GM21390 (cell line): ENCODE results near the gene TSHZ2.
A peak's percentile ranks its signal among the peaks of the same experiment; 100 is the strongest.

Source experiments
- ATAC-seq: cut with Tn5 transposase; IDR thresholded peaks from one replicate; pipeline ENCODE4 v1.9.1; 2021; ENCODE audit not compliant: unreplicated experiment

The TSHZ2 gene

DNA sequence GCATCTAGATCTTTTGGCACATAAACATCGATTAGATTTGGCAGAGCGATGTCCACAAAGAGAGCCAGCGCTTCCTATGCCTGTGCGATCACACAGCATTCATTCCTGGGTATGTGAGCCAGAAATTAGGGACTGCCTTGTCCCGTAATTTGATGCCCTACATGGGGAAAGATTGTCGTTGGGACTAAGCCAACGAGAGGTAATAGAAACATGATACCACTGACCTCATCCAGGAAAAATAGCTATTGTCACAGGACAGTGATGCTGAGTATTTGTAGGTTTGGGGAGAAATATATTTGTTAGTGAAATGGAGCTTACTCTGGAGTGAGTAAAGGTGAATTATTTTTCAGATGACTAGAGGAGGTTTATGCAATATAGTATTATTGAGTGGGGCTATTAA is 154.0 kb downstream of the TSHZ2 start:
- ATAC-seq = no peak

DNA sequence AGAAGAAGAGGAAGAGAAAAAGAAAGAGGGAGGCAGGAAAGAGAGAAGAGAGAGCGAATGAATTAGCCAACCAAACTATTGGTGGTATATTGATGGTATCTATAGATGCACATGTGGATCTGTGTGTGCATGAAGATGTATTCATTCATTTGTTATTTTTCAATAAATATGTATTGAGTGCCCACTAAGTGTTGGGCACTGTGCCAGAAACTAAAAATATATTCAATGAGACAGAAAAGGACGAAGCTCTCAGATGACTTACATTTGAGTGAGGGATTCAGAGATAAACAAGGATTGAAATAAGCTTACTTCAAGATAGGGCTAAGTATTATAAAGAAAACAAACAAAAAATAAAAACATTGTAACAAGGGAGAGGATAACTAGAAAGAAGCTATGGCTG is 154.9 kb downstream of the TSHZ2 start:
- ATAC-seq = no peak

DNA sequence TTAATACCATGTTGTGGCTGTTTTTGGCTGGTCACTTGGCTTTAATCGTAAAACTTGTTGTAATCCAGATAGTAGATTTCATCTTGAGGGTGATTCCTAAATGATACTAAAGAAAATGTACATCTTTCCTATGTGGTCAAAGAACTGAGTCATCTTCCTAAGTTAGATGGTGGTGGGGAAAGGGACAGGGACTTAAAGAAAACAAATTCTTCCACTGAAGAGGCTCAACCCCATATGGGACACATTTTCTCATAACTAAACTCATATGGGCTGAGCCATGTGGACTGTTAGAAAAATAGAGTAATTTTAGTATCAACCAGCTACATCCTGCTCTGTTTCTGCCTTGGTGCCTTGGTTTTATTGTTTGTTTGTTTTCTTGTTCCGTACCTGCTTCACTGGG is 155.8 kb downstream of the TSHZ2 start:
- ATAC-seq = no peak

DNA sequence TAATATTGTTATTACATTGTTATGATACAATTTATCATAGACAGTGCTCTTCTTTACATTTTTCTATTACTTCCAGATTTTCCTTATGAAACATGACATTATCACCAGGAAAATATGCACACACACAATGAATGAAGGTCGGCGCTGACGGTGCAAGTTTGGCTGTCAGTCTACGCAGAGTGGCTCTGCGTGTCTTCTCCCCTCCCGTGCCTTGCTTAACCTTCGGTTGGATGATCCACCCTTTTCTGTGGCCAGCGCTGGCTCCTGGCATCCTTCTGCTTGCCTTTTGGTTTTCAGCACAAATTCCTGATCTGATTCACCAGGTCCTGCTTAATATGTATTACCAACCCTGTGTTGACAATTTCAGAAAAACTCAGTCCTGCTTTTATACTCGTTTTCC is 157.4 kb downstream of the TSHZ2 start:
- ATAC-seq = no peak

DNA sequence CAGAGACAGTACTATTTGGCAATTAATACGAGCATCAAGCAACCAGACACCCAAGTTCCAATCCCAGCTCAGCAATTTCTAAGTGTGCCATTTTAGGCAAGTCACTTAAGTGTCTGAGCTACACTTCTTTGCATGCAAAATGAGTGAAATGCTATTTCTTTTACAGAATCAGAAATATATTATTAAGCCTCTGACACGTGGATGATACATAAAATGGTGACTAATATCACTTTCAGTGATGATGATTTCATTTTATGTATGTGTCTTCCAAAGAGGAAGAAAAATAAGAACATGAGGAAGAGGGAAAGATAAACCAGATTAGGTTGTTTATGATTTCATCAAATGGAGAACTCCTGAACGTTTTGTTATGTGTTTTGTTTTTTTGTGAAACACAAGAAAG is 158.6 kb downstream of the TSHZ2 start:
- no peak for ATAC-seq

DNA sequence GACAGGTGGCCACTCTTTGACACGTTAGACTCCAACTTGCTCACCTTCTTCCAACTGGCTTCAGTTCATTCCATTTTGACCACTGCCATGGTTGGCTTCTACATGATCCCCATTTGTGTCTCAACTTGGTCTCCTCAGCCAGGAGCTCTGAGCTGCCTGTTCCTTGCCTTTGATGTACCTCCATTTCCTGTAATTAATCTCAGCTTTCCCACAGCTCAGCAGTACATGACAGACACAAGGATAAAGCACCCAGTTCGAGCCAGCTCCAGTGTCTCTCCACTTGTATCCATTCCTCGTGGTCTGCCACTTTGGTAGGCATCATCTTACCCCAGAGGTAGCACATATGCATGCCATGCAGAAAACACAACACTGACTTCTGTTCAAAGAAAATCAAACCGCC is 161.0 kb downstream of the TSHZ2 start:
- ATAC-seq = no peak

DNA sequence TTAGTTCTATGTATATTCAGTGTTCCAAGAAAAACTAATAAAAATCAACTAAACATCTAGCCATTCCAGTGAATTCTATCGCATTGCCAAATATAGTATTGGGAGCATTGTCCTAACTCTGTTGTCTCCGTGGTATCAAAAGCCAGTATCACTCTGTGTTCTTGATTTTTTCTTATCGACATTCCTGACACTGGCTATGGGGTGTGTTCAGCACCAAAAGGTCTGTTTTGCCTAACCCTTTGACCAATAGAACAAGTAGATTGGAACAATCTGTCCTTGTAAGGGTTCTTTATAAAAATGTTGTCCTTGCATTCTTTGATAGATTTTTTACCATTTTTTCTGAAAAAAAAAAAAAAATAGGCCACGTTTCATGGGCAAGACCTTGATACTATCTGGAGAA is 161.5 kb downstream of the TSHZ2 start:
- ATAC-seq = no peak

DNA sequence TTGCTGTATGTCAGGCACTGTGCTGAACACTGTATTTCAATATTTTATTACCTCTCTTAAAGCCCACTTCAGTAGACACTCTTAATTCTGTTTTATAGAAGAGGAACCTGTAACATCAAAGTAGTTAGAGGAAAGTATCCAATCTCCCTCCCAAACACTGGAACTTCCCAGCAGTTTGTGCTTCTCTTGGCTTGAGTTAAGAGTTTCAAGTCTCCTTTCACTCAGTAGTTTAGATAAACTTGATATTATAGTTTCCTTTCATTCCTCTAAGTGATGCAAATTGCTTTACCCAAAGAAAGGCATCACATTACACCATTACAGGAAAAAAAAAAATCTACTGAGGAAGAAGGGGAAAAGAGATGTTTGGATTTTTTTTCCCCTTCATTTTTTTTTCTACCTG is 164.3 kb downstream of the TSHZ2 start:
- ATAC-seq = no peak

DNA sequence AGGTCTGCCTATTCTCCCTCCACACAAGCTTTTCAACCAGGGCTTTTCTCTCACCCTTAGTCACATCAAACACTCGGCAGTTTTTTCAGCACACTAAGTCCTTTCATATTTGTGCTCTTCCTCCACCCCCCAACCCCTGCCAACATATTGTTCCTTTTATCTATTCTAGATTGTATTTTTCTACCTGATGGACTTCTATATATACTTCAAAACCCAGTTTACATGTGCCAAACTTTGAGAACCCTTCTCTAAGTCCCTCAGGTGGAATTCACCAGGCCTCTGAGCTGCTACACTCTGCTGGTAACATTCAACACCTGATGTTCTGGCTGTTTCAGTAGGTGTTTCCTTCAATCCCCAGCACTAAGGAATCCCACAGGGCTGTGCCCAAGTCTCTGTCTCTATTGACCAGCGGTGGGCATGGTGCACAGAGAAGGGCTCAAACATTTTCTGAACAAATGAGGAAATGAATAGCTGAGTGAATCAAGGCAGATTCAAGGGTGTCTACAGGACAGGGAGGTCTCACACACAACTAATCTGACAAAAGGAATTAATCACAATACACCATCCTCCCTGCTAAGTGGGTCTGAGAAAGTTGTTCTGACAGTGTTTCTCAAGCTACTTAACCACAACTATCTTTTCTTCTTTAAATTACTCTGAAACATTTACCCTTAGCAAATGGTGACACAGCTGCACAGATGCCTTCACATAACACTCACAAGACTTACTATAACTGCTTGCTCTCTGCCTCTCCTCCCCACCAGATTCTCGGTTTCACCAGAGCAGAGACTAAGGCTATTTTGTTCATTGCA is 166.5 kb downstream of the TSHZ2 start:
- peak; percentile 97 for ATAC-seq

DNA sequence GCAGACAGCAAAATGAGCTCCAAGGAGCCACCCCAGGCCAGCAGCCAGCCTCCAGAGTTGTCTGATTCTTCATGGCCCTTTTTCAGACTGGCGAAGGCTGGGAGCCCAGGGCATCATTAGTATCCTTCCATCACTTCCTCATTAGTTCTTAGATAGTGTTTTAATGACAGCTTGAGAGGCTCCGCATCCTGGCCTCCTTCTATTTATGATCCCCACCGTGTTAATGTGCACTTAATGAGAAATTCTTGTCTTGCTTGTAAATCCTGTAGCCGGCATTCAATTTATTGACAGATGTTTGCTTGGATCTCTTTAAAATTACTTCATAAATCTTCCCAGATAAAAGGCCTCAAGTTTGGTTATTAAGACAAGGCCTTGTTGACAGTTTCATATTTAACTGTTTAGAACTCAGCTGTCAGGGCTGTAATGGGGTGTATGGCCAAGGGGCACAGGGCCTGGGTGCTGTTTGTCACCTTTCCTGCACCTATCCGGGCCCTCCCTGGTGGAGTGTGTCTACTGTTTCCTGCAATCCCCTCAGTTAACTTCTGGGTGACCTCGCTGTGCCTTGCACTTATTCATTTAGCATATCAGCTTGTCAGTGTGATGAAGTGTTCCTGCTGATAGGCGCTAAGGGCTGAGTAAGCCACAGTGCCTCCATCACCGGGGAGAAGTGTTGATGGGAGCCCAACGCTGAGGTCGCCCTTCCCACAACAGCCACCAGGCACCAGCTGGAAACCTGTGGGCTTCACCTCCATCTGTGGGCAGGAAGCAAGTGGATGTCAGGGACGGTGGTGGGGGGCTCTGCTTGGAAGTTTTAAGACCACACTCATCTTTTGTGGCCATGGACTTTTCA is 169.3 kb downstream of the TSHZ2 start:
- ATAC-seq = no peak

DNA sequence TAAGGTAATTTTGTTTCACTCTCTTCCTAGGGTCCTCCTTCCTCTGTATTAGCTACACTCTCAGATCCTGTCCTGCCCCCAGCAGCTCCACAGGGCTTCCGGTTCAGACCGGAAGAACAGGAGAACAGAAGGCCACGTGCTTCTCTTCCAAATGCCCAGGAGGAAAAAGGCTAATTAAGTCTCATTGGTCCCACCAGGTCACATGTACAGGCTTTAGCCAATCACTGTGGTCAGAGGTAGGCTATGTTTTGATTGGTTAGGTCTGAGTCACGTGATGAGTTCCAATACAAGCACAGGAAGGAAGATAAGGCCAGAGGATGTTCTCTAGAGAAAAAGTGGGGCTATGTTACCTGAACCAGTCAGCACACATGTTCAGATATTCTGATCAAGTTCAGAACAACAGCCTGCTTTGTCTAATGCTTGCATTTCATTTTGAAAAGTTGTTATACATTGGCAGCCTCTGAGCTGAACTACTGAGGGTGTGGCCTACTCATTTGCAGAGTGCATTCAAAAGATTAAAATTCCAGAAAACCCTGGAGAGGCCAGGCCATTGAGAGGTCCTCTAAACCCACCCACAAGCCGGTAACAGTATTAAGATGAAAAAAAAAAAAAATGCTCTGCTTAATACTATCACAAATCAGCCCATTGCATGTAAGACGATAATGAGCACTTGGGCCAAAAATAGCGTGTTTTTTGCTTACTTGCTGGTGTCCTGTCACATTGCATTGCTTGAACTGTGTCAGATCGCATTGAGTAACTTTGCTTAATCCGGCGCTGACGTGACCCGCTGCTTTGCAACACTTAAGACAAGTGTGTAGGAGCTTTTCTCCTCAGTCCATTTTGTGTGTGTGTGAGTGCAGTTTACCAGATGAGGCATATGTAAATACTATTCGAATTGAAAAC is 170.3 kb downstream of the TSHZ2 start:
- no peak for ATAC-seq

DNA sequence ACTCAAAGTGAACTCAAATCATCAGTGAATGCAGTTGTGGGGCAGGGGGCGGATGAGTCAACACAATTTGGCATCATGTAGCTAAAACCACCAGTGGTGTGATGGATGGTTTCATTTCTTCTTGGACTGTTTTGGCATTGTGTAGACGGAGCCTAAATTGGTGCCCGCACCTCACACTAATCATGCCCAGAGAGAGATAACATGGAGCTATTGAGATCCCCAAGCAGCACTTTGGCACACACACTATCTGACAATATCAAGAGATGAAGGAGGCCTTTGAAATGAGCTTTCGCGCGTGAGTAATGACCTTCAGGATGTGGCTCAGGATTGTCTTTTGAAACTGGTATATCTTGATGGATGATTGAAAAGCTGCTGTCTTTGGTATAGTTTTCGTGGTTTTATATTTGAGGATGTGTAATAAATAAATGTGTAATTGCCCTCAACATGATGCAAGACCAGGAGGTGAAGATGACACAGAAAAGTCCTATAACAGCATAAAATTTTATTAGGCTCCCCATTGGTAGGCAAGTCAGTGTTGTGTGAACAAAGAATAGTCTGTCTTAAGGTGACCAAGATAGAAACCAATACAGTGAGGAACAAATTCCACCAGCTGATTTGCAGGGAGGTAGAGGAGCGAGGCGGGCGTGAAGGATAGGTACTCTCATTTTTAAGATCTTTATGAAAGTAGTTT is 174.2 kb downstream of the TSHZ2 start:
- no peak for ATAC-seq

DNA sequence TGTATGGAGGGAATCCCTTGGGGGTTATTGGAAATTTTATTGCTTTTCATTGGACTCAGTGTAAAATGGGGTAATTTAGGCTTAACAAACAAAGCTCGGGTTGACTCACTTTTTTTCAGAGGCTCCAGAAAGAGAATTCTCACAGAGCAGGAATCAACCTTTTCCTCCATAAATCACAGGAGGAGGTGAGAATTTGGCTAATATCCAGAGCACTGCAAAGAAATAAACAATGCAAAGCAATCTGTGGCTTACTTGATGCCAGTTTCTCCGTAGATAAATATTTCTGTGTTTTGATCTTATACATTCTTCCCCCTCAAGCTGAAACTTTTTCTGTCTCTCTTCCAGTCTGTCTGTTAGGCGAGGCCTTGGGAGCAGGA is 176.6 kb downstream of the TSHZ2 start:
- ATAC-seq = no peak

DNA sequence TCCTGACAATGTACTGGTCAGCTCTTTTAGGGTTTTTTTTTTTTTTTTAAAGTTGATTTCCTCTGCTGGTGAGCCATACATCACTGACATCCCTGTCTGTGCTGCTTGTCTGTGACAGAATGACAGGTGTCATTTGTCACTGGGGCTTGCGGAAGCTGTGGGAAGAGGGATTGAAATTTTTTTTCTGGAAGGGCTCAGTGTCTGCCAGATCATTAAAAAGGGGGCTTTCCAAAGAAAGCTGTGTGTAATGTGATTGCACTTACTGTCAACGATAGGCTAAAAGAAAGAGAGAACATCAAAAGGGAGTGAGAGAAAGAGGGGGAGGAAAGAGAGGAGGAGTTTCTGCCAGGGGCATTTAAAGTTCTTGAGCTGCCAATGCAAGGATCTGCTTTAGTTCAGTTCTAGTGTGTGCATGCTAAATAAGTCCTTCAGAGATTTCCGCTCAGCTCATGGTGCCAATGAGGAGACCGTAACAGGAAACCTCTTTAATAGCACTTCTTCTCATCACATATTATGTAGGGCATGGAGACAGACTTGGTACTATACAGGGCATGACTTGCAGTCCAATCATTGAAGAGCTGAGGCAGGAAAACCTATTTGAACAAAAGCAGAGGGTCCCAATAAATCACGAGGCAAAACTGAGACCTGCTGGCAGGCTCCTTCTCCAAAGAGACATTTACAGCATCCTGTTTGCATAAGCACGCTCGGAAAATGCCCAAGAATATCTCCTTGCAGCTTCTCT is 177.2 kb downstream of the TSHZ2 start:
- ATAC-seq = no peak

DNA sequence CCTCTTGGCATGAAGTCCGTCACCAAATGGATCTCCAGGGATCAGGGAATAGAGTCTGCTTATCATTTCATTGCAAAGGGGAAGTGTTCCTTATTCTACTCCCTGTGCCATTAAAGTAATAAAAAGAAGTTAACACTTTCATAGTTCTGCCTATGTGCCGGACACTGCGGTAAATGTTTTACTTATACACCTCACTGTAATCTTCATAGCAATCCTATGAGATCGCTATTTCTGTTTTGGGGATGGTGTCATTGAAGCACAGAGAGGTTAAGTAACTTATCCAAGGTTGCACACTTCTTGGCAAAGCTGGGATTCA is 177.7 kb downstream of the TSHZ2 start:
- no peak for ATAC-seq

DNA sequence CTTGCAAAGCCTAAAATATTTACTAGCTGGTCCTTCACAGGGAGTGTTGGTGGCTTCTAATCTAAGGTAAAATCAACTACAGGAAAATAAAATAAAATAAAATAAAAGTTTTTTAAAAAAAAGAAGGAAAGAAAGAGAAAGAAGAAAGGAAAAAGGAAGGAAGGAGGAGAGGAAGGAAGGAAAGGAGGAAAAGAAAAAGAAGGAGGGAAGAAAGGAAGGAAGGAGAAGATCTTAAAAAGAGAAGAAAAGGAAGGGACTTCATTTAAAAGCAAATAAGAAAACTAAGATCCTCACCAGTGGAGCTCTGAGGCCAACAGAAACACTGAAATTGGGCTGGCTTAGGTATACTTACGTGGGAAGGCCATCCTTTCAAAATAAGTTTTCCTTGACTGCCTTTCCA is 178.4 kb downstream of the TSHZ2 start:
- no peak for ATAC-seq

DNA sequence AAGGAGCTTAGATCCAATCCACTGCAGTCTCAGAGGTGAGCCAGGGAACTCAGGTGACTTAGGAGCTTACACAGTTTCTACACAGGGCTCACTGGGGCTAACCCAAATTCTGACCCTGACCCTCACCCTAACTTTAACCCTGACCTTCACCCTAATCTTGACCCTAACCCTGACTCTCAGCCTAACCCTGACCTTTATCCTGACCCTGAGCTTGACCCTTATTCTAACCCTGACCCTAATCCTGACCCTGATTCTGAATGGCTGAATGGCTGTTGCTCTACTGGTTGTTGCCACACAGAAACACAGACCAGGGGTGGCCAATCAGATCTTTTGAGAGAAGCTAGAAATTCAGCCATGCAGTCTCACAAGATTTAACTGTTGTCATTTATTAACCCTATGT is 180.1 kb downstream of the TSHZ2 start:
- no peak for ATAC-seq

DNA sequence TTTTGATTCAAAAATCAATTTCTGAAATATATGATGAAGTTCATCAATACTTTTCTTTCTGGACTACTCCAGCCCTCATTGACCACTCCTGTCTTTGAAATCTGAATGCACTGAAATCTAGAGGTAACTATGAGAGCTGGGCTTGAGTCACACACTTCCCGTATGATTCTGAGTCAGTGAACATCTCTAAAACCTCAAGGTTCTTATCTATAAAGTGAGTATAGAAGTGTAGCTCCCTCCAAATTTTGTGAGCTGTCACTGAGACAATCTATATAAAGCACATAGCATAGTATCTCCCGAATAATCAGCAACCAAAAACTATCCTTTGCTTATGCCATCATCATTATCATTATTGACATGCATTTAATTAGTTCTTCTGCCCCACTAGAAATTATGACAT is 182.4 kb downstream of the TSHZ2 start:
- peak; percentile 47 for ATAC-seq

DNA sequence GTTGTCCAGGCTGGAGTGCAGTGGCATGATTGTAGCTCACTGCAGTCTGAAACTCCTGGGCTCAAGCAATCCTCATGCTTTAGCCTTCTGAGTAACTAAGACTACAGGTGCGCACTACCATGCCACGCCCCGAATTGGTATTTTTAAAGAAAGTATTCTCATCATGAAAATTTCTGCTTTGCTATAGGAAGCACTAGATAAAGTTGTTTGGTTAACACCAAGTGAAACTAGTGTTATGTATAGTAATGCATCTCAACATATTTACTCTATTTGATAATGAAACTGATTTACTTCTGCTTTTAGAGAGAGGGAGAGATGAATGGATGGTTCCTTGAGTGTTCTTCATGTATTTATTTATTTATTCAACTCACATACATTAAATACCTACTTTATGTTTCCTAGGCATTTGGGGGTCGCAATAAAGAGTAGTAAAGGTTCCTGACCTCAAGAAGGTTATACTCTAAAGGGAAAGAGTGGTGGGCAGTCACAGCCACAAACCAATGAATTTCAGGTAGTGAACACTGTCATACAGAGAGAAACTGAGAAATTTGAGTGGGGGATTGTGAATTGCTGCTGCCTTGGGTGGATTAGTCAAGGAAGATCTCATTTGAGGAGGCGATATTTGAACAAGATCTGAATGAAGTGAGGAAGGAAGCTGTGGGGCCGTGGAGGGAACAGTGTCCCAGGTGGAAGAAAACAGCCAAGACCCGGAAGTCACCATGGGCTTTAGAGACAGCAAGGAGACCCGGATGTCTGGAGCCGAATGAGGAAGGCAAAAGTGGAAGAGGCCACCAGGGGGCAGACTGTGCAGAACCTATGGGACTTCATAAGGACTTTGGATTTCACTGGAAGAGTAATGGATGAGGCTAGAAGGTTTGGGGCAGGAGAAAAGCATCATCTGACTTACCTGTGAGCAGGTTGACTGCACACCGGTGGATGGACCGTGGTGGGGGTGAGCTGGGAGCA is 185.6 kb downstream of the TSHZ2 start:
- ATAC-seq = peak; percentile 79
